ENCODE measurements around the gene SGMS2.

Gene SGMS2

GRCh38 chr4:107831140-107831539, 6.4 kb downstream of the SGMS2 start:
- no peak for DNase-seq

GRCh38 chr4:107832275-107832807, 7.6 kb downstream of the SGMS2 start:
- DNase-seq: no peak

GRCh38 chr4:107834241-107834794, 9.6 kb downstream of the SGMS2 start:
- DNase-seq: no peak

GRCh38 chr4:107835406-107835805, 10.7 kb downstream of the SGMS2 start:
- DNase-seq: no peak

GRCh38 chr4:107837317-107837716, 12.6 kb downstream of the SGMS2 start:
- no peak for DNase-seq

GRCh38 chr4:107837776-107838618, 13.3 kb downstream of the SGMS2 start:
- no peak for DNase-seq

- DNase-seq: no peak
Observed at GRCh38 chr4:107838861-107839565, 14.3 kb downstream of the SGMS2 start.

- DNase-seq: no peak
Observed at GRCh38 chr4:107843391-107843790, 18.7 kb downstream of the SGMS2 start.

- no peak for DNase-seq
Observed at GRCh38 chr4:107845681-107846080, 20.9 kb downstream of the SGMS2 start.

GRCh38 chr4:107850438-107850837, 25.7 kb downstream of the SGMS2 start:
- DNase-seq: no peak

GRCh38 chr4:107853444-107854355, 29.0 kb downstream of the SGMS2 start:
- no peak for DNase-seq

GRCh38 chr4:107854356-107855022, 29.8 kb downstream of the SGMS2 start:
- no peak for DNase-seq

GRCh38 chr4:107855723-107856122, 31.0 kb downstream of the SGMS2 start:
- DNase-seq: no peak

- DNase-seq: no peak
Observed at GRCh38 chr4:107856901-107857300, 32.2 kb downstream of the SGMS2 start.

GRCh38 chr4:107857741-107858140, 33.0 kb downstream of the SGMS2 start:
- DNase-seq: no peak

GRCh38 chr4:107858158-107858742, 33.5 kb downstream of the SGMS2 start:
- DNase-seq: no peak

GRCh38 chr4:107862658-107863057, 37.9 kb downstream of the SGMS2 start:
- DNase-seq: no peak

- DNase-seq: no peak
Observed at GRCh38 chr4:107863416-107863815, 38.7 kb downstream of the SGMS2 start.

GRCh38 chr4:107863850-107864371, 39.2 kb downstream of the SGMS2 start:
- peak; percentile 15 for DNase-seq

- DNase-seq: no peak
Observed at GRCh38 chr4:107866726-107867125, 42.0 kb downstream of the SGMS2 start.

- no peak for DNase-seq
Observed at GRCh38 chr4:107870236-107870635, 45.5 kb downstream of the SGMS2 start.
